Body of pancreas (tissue), 4 donors: ENCODE results near the gene SLC51B.

Source experiments
- POLR2A ChIP-seq, 3 donors: fragments of 450-650 bp; IDR thresholded peaks; one replicate each; pipeline ENCODE4 v1.6.1; 2016; ENCODE audit warnings: antibody characterized with exemption in 3 of 3, mild to moderate bottlenecking in 2 of 3
- TF ChIP-seq, protein P1 (sequence below), 7 experiments: fragments of 450-650 bp in 4 of 7; fragments of 200-600 bp in 3 of 7; sonication (generic) in 3 of 7; IDR thresholded peaks; one replicate each; pipeline ENCODE4 v1.5.1; 2016 to 2019; ENCODE audit warnings: antibody characterized with exemption in 7 of 7

DNA sequence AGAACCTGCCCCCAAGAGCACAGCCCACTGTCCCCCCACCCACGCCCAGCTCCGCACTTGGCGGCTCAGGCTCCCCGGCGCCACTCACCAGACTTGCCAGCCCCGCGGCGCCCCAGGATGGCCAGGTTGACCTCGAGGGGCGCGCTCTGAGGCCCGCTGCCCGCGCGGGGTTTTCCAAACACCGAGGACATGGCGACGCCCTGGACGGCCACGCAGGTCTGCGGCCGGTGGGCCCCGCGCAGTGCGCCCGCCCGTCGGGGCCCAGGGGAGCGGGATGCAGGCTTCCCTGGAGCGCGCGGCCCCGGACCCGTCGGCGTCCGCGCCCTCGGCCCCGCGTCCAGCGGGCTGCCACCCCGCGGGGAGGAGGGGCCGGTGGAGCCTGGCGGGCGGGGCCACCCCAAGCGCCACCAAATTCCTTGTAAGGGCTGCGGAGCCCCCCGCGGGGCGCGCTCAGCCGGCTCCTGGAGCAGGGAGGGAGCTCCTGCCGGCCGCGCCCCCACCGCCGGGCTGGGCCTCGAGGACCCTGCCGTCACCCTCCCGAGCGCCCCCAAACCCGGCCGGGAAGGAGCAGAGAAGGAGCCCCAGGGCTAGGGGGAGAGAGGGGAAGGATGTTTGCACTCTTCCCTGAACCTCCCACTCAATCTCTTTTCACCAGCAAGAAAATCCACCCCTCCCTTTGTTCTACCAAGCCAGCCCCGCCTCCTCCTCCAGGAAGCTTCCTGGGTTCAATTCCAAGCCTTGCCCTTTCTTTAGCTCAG is 22.6 kb downstream of the SLC51B start, which contains the start of gene RASL12:
- TF ChIP-seq, protein P1, sequence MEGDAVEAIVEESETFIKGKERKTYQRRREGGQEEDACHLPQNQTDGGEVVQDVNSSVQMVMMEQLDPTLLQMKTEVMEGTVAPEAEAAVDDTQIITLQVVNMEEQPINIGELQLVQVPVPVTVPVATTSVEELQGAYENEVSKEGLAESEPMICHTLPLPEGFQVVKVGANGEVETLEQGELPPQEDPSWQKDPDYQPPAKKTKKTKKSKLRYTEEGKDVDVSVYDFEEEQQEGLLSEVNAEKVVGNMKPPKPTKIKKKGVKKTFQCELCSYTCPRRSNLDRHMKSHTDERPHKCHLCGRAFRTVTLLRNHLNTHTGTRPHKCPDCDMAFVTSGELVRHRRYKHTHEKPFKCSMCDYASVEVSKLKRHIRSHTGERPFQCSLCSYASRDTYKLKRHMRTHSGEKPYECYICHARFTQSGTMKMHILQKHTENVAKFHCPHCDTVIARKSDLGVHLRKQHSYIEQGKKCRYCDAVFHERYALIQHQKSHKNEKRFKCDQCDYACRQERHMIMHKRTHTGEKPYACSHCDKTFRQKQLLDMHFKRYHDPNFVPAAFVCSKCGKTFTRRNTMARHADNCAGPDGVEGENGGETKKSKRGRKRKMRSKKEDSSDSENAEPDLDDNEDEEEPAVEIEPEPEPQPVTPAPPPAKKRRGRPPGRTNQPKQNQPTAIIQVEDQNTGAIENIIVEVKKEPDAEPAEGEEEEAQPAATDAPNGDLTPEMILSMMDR (IDR thresholded peaks at IDR 0.05): no peak
- no peak for TF ChIP-seq POLR2A (IDR thresholded peaks at IDR 0.05)
